Adrenal gland (tissue), 12 donors: Measurements from ENCODE around the gene NINJ1. TPM values are rescaled to one million over a fixed set of nuclear protein-coding genes. Genes with fewer than 3 reads are reported as not detected.
A peak's percentile ranks its signal among the peaks of the same experiment; 100 is the strongest.

ENCODE experiments used
- DNase-seq, 7 donors: peaks; one replicate each; pipeline ENCODE4 v3.0.0-alpha.2; 2019 to 2020
- H3K27ac ChIP-seq, 5 donors: fragments of 200-600 bp; sonication (generic) in 4 of 5; 1 replicate in 3 of 5; 2 replicates in 2 of 5; pipeline versions ENCODE4 v1.5.1 to v1.8.0; 2016 to 2020; ENCODE audit warnings: mild to moderate bottlenecking in 1 of 5
- H3K27me3 ChIP-seq: fragments of 200-600 bp; 2 replicates; pipeline ENCODE4 v1.8.0; 2021
- H3K36me3 ChIP-seq, 2 donors: fragments of 200-600 bp; replicated peaks in 1 of 2; 1 replicate in 1 of 2; 2 replicates in 1 of 2; pipeline versions ENCODE4 v1.5.1 to v1.8.0; 2018 to 2022
- H3K4me1 ChIP-seq, 2 donors: fragments of 200-600 bp; replicated peaks in 1 of 2; 1 replicate in 1 of 2; 2 replicates in 1 of 2; pipeline versions ENCODE4 v1.5.1 to v1.8.0; 2018 to 2021
- H3K4me3 ChIP-seq, 4 donors: fragments of 200-600 bp; sonication (generic) in 3 of 4; one replicate each; pipeline ENCODE4 v1.5.1; 2016 to 2018
- H3K9me3 ChIP-seq, 3 donors: fragments of 200-600 bp; sonication (generic) in 1 of 3; replicated peaks in 1 of 3; 1 replicate in 2 of 3; 2 replicates in 1 of 3; pipeline versions ENCODE4 v1.5.1 to v1.8.0; 2016 to 2021
- CTCF ChIP-seq, 6 experiments: fragments of 450-650 bp in 4 of 6; fragments of 200-600 bp in 2 of 6; sonication (generic) in 1 of 6; IDR thresholded peaks; 1 replicate in 5 of 6; 2 replicates in 1 of 6; pipeline versions ENCODE4 v1.5.1 to v1.8.0; 2016 to 2021; ENCODE audit warnings: antibody characterized with exemption in 6 of 6, mild to moderate bottlenecking in 2 of 6, moderate library complexity in 1 of 6
- POLR2A ChIP-seq, 2 donors: fragments of 450-650 bp; IDR thresholded peaks; one replicate each; pipeline ENCODE4 v1.6.1; 2017; ENCODE audit warnings: antibody characterized with exemption in 2 of 2, mild to moderate bottlenecking in 2 of 2, moderate library complexity in 1 of 2
- WGBS, 4 donors: extraction: QIAGEN DNeasy Blood & Tissue Kit in 2 of 4; methylation state at CpG; one replicate each; pipeline versions ENCODE4 v1.1.5 to v1.1.7; 2013 to 2017; 5-methylcytosine and 5-hydroxymethylcytosine counted together
- intact Hi-C, 2 donors: fragments of 100-400 bp; cut with DNase I; formaldehyde crosslinking; loops; one replicate each; pipeline versions ENCODE4 v1.14.1 to v1.15.0; 2022 to 2023
- polyA plus RNA-seq, 3 donors: library from polyadenylated mRNA; stranded (reverse); fragments of 200-250 nt in 2 of 3; fragments of 350-450 nt in 1 of 3; fragmentation: Illumina TruSeq in 1 of 3; extraction: RNeasy Lipid Tissue Mini Kit (QIAGEN cat#74804) in 1 of 3; gene quantifications; one replicate each; pipeline ENCODE4 v1.2.3, GENCODE V29; 2013 to 2014
- total RNA-seq, 9 donors: library from RNA; depleted of rRNA in 4 of 9; stranded (reverse); fragments of >200 nt in 4 of 9; fragments of 120-200 nt in 1 of 9; fragmentation: NEBNext Ultra II Directional in 1 of 9; extraction: Animal tissue kit (Norgen Biotek cat#: 25700) in 1 of 9; gene quantifications; one replicate each; pipeline versions ENCODE4 v1.1.0 to v1.2.4, GENCODE V29; 2013 to 2023
- donor health status: healthy with polysubstance abuse.
- donor health status: Bipolar disorder and iron deficiency.
- donor health status: DM: yes; HTN: yes; CAD: no.
- donor health status: DM: no; HTN: no; CAD: no.
- donor health status: DM: no; HTN: no; CAD: no.
- donor health status: DM: yes; HTN: yes; CAD: no.

Gene NINJ1
- total and polyA plus RNA-seq, 12 donors = 25.6 to 339 (median 161) TPM

GRCh38 chr9:93090091-93090655, 43.9 kb downstream of the NINJ1 start:
- H3K27ac ChIP-seq = no peak overlapping the region
- peaks cover 17 to 25% of the 10 kb centered on the region in 2 donors for H3K4me1 ChIP-seq
- H3K9me3 ChIP-seq = peaks cover 0 to 4% (median 0%) of the 10 kb centered on the region in 3 donors
- H3K36me3 ChIP-seq = no peaks in the 10 kb centered on the region
- peak in 3 of 7 donors; percentile 11 to 35 (median 12) for DNase-seq
- H3K27me3 ChIP-seq = no peaks in the 10 kb centered on the region
- no peak overlapping the region for H3K4me3 ChIP-seq
- 88 to 96% (median 90%) methylated on average over 8 of the region's 8 CpGs for WGBS, 4 donors
- intact Hi-C loops = no loop called here
- TF ChIP-seq CTCF (IDR thresholded peaks at IDR 0.05) (no peak), POLR2A (IDR thresholded peaks at IDR 0.05) (no peak)

GRCh38 chr9:93089481-93089991, 44.5 kb downstream of the NINJ1 start:
- TF ChIP-seq POLR2A (IDR thresholded peaks at IDR 0.05) (no peak), CTCF (IDR thresholded peaks at IDR 0.05) (no peak)
- H3K36me3 ChIP-seq = no peaks in the 10 kb centered on the region
- peaks cover 10 to 19% of the 10 kb centered on the region in 2 donors for H3K4me1 ChIP-seq
- H3K9me3 ChIP-seq = peaks cover 0 to 4% (median 0%) of the 10 kb centered on the region in 3 donors
- no peaks in the 10 kb centered on the region for H3K27me3 ChIP-seq
- no peak overlapping the region for H3K27ac ChIP-seq
- intact Hi-C loops = no loop called here
- peak in 4 of 7 donors; percentile 13 to 50 (median 16) for DNase-seq
- no peak overlapping the region for H3K4me3 ChIP-seq
- WGBS, 4 donors = 86 to 93% (median 89%) methylated on average over 9 to 12 of the region's 12 CpGs

GRCh38 chr9:93089024-93089423, 45.0 kb downstream of the NINJ1 start:
- Histone ChIP-seq H3K9me3 (peaks cover 0 to 4% (median 0%) of the 10 kb centered on the region in 3 donors), H3K36me3 (no peaks in the 10 kb centered on the region), H3K27me3 (no peaks in the 10 kb centered on the region), H3K4me1 (peaks cover 8 to 14% of the 10 kb centered on the region in 2 donors), H3K4me3 (no peak overlapping the region), H3K27ac (no peak overlapping the region)
- WGBS, 4 donors = 87 to 89% (median 88%) methylated on average over 5 of the region's 5 CpGs
- TF ChIP-seq POLR2A (IDR thresholded peaks at IDR 0.05) (no peak), CTCF (IDR thresholded peaks at IDR 0.05) (no peak)
- peak in 1 of 7 donors; percentile 24 for DNase-seq
- intact Hi-C loops = no loop called here

- peaks cover 7 to 10% of the 10 kb centered on the region in 2 donors for H3K4me1 ChIP-seq
- WGBS, 4 donors = 82 to 97% (median 93%) methylated on average over 4 of the region's 4 CpGs
- no peak overlapping the region for H3K27ac ChIP-seq
- no peaks in the 10 kb centered on the region for H3K36me3 ChIP-seq
- H3K27me3 ChIP-seq = no peaks in the 10 kb centered on the region
- intact Hi-C loops = no loop called here
- H3K4me3 ChIP-seq = no peak overlapping the region
- peak in 4 of 7 donors; percentile 8 to 15 (median 12) for DNase-seq
- no peak for TF ChIP-seq CTCF (IDR thresholded peaks at IDR 0.05)
- TF ChIP-seq POLR2A (IDR thresholded peaks at IDR 0.05) = no peak
- H3K9me3 ChIP-seq = peaks cover 0 to 4% (median 0%) of the 10 kb centered on the region in 3 donors
Measured at GRCh38 chr9:93088656-93089015, 45.4 kb downstream of the NINJ1 start.
